Activated T-cell treated with anti-CD3 and anti-CD28 coated beads for 4 hours (primary cell): ENCODE results near the gene OS9.

Source experiments
- DNase-seq: peaks from one replicate; pipeline ENCODE4 v3.0.0-alpha.2; 2020

Gene OS9

DNA sequence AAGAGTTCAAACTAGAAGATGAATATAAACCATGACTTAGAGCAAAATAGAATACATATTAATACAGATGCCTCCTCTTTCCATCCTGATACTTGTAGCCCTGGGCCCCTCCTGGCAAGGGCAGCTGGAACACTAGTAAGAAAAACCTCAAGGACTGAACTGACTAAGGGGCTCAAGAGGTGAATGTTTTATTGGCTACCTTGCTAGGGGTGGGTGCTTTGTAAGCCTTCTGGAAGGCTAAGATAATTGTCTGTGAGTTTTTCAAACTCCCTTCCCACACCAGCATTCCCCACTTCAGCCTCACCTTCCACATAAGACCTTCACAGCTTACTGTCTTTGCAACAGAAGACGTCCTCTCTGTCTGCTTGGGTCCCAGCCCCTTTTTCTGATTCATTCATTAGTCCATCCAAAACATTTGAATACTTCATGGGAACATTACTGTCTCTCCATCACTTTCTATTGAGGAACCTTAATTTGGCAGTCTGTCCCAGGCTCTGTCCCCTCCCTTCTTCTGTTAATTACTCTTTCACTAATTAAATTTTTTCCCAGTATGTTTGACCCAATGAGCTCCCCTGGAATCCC is 59.9 kb downstream of the OS9 start:
- no peak for DNase-seq

DNA sequence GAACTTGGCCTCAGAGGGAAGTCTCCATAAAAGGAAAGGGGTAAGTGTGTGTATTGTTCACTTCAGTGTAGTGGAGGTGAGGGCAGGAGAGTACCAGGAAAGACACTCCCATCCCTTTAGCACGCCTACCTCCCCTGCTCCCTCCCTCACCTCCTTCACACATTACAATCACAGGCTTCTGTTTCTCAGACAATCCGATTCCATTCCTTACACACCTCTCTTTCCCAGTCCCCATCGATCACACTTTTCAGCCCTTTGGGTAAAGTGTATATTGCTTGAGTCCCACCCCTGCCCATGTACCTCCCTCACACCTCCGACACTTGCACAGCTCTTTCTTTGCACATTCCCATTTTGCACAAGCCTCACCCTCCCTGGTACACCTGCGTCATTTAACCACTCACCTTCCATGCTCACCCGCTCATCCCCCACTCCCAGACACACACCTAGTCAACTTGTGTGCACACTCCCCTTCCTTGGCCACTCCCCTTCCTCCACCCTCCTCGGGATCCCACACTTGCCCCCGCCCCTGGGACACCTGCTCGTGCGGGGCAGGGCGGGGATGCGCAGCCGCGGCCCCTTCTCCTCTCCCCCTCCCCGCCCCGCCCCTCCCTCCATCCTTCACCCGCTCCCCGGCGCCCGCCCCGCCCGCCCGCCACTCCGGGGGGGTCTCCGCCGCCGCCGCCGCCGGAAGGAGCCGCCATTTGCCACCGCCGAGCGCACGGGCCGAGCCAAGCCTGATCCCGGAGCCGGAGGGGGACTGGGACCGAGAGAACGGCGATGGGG is 60.7 kb downstream of the OS9 start, which contains the start of gene MARCHF9:
TSS of gene MARCHF9 (plus strand) at position 693 of the 783 bp plus-strand sequence. CDS start 426 bp downstream, outside the sequence.
- DNase-seq: peak; percentile 83

DNA sequence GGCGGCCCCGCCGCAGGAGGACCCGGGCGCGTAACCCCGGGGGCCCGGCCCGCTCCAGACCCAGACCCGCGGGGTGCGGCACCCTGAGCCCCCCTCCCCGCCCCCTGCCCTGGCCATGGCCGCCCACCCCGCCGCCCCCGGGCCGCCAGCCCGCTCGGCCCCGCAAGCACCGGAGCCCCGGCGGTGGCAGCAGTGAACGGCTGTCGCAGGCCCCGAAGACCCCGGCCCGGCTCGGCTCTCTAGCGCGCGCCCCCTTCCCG is 61.2 kb downstream of the OS9 start:
- DNase-seq: no peak

DNA sequence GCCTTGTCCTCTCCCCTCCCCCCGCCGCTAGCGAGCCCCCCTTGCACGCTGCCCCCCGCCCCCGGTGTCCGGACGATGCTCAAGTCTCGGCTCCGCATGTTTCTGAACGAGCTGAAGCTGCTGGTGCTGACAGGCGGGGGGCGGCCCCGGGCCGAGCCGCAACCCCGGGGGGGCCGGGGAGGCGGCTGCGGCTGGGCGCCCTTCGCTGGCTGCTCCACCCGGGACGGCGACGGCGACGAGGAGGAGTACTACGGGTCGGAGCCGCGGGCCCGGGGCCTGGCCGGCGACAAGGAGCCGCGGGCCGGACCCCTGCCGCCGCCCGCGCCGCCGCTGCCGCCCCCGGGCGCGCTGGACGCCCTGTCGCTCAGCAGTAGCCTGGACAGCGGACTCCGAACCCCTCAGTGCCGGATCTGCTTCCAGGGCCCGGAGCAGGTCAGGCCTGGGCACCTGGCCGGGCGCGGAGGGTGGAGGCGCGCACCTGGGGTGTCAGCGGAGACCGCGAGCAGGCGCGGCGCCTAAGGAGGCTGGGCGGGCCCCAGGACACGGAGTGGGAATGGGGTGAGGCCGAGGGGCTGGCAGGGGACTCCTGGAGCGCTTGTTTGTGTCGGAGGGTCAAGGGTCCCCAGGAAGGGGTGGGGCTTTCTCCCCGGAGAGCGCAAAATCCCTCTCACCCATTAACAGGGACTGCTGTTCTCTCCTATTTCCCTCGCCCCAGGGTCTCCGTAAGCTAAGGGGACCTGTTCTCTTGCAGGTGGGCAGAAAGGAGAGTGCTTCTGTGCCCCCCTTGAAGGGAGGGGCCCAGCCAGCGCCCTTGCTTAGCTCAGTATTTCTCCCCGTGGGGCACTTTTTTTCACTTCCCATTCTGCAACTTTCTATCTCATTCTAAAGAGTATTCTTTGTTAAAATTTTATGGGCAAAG is 61.8 kb downstream of the OS9 start:
- no peak for DNase-seq

DNA sequence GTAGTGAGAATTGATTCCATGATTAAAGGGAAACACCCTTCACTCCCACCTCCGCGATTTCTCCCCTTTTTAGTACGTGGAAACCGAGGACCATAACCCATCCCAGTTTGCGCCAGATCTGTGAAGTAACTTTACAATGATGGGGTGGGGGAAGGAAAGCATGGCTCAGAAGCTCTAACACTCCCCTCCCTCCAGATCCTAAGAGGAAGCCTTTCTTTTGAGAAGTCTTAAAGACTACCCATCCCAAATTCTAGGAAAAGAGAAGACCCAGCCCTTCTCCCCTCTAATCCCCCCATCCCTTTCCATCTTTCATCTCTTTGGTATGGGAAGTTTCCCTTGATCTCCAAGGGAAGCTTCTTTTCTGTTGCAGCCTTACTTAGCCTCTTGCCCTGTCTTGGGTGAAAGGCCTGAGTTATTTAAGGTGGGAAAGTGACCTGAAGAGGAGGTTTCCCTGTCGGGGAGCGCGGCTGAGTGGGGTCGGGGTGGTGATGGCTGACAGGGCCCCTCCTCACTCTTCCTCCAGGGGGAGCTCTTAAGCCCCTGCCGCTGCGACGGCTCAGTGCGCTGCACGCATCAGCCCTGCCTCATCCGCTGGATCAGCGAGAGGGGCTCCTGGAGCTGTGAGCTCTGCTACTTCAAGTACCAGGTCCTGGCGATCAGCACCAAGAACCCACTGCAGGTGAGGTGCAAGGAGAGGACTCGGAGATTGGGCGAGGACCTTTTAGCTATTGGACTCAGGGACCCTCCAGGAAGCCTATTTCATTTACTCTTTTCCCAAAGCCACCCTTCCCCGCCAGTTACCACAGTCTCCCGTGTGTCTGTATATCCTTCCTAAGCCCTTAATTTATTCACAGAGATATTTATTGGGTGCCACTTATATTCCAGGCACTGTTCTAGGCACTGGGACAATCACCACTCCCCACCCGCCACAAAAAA is 62.7 kb downstream of the OS9 start:
- DNase-seq: peak; percentile 64

DNA sequence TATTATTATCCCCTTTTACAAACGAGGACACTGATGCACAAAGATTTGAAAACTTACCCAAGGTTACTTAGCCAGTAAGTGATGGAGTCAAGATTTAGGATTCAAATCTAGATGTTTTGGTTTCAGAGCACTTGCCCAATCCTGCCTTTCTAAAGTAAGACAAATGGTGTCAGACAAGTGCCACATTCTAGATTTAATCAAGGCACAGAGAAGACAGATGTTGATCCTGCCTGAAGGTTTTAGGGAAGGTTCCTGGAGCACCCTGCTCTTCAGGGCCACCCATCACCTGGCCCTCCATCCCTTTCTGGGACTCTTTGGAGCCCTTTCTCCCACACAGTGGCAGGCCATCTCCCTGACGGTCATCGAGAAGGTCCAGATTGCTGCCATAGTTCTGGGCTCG is 63.8 kb downstream of the OS9 start:
- DNase-seq: no peak

DNA sequence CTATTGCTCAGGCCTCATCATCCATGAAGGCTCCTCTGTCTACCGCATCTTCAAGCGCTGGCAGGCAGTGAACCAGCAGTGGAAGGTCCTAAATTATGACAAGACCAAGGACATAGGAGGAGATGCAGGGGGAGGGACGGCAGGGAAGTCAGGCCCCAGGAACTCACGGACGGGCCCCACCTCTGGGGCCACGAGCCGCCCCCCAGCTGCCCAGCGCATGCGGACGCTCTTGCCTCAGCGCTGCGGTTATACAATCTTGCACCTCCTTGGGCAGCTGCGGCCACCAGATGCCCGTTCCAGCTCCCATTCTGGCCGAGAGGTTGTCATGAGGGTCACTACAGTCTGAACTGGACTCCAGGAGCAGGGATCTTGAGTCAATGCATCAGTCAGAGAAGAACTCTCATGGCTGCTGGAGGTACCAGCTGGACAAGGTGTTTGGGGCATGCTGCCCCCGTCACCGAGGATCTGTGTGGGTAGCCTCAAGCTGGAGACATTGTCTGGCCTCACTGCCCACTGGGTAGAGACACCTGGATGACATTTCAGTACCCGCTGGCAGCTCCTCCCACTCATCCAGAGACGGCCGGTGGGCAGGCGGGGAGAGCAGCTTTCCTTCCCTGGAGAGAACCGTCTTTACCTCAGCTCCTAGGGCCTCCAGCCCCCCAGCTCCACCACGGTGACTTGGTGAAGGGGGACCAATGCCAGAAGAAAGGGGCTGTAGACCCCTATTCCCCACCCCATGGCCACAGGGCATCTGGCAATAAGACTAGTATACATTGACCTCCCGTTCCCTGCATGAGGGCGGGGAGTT is 64.8 kb downstream of the OS9 start:
- no peak for DNase-seq

DNA sequence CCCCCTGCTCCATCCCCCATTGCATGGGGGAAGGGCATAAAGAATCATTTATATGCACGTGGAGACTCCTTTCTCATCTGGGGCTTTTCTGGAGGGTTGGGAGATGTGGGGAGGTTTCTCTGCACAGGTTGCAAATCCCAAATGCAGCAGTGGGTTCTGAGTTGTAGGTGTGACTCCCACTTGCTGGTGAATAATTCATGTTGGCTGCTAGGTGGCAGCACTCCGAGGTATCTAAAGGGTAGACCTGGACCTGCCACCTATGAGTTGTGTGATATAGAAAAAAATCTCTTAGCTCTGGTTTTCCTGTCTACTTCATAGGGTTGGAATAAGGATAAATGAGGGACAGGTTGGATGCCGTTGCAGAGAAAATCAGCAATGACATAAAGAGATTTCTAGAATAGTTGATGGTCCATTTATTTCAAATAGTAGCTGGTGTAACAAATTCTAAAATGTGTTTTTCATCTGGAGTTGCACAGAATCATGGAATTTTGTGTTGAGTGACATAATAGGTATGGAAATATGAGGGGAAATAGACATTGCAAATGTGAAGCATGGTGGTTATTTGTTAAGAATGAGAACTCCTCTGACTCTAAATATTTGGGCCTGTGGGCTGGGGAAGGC is 65.5 kb downstream of the OS9 start:
- DNase-seq: no peak

DNA sequence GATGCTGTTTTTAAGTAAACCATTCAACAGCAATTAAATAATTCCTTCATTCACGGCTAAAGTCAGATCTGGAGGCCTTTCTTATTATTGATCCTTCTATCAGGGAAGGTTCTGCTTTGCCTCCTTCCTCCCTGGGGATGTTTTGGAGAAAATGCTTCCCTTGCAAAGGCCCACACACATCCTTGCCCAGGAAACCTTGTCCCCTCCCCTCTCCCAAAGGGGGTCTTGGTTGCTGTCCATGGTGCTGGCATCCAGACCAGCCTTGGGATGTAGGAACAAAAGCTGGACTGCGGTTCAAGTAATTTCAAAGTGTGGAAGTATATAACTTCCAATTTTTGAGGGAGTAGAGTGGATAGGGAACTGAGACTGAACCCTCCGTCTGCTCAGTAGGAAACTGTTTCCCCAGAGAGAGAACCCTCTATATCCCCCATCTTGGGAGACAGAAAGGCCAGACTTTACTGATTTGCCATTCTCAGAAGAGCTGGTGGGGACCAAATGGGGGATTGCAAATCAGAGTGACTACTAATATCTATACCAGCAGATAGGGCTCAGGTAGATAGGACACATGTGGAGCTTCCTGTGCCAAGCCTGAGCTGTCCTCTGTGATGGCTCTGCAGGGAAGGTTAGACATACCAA is 66.5 kb downstream of the OS9 start:
- no peak for DNase-seq

DNA sequence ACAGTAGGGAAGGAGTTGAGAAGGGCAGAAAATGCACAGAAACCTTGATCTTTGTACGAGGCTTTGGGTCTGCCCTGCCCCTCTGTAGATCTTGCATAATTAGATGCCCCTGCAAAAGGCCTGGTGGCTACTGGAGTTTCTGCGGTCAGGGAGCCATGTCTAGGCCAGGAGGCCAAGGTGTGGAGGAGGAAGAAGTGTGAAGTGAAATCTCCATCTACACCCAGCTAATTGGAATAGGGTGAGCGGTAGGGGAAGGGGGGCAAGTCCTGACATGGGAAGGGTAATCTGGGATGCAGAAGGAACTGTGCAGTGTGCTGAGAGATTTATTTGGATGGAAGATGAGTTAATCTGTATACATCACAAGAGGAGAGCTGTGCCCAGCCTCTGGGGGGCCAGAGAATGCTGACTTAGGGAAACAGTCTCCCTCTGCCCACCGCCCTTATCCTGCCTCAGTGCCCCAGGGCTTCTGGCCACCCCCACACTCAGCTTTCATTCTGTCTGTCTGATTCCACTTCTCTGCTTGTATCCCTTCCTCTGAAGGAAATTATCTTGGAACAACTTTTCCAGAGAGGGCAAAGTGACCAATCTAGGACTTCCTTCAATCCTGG is 67.6 kb downstream of the OS9 start:
- no peak for DNase-seq

DNA sequence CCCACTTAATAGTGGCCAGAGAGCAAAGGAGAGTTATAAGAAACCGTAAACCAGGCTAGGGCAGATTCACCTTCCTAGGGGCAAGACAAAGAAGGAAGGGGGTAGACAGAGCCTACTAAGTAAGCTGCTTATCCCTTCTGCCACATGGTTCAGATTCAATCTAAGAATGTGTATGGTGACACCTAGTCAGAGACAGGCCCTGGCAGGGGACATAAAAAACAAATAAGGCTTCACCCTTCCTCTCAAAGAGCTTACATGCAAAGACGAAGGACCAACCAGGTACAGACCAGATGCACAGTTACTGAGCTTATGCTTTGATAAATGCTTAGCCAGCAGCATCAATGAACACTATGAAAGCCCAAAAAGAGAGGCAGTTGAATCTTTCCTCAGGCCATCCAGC is 68.5 kb downstream of the OS9 start:
- DNase-seq: no peak

DNA sequence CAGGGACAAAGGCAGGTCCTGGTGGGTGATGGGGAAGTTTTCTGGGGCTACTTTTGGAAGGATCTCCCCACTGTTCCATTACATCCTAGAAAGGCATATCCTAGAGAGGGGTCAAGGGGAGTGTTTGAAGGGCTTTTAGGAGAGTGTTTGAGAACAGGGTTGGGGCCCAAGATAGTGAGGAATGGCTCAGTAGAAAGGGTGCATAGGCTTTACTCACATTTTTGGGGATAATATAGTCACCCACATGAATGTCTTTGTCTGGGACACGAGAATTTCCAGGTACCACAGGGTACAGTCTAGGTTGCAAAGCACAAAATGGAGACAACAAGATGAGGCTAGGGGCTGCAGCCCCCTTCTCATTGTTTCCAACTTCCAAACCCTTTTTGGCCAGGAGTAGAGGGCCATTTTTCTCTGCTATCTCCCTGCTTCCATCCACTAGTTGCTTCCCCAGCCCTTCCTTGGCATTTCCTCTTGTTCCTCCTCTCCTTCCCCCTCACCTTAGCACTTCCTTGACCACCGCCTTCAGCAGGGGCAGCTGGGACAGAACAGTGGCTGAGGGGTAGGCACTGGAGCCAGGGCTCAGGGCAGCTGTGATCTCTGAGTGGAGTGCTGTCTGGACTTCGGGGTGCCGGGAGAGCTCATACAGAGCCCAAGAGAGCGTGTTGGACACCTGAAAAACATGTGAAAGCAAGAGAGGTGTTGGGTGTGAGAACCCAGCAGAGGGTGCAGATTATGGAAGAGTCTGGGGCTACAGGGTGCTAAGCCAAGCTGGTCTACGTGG is 70.1 kb downstream of the OS9 start:
- no peak for DNase-seq

DNA sequence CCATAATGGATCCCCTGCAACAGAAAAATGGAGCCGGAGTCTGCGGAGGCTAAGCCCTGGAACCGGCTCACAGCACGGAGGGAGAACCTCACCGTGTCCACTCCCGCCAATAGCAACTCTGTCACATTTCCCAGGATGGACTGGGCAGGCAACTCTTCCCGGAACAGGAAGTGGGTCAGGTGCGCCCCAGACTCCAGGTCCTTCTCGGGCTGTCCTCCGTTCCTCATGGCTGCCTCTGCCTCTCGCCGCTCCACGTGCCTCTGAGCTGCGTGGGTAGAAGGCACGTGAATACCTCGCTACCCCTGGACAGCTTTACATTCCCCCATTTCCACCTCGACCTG is 70.7 kb downstream of the OS9 start:
- no peak for DNase-seq

DNA sequence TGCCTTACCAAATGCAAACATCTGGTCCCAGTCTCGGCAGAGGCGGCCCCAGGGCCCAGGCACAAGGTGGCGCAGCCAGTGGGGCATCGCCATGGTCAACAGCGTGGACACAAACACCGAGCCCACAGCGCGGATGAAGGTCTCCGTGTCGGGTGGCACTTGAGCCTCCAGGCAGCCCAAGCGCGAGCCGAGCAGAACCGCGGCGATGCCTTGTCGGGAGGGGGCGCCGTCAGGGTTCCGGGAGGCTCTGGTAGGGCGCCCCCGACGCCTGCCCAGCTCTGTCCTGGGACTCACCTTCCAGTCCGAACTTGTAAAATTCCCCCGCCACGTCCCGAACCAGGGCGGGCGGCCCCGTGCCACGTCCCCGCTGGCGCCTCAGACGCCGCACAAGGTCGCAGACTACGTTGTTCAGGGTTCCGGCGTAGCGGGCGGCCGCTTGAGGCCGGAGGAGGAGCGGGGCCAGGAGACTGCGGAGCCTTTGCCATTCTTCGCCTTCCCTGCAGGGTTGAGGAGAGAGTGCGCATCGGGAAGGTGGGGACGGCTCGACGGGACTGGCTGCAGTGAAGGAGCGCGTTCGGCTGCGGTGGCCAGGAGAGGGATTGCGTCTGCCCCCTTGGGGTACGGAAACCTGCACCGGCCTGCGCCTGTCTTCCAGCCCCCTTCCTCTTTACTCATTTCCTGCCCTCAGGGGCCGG is 71.2 kb downstream of the OS9 start:
- no peak for DNase-seq

DNA sequence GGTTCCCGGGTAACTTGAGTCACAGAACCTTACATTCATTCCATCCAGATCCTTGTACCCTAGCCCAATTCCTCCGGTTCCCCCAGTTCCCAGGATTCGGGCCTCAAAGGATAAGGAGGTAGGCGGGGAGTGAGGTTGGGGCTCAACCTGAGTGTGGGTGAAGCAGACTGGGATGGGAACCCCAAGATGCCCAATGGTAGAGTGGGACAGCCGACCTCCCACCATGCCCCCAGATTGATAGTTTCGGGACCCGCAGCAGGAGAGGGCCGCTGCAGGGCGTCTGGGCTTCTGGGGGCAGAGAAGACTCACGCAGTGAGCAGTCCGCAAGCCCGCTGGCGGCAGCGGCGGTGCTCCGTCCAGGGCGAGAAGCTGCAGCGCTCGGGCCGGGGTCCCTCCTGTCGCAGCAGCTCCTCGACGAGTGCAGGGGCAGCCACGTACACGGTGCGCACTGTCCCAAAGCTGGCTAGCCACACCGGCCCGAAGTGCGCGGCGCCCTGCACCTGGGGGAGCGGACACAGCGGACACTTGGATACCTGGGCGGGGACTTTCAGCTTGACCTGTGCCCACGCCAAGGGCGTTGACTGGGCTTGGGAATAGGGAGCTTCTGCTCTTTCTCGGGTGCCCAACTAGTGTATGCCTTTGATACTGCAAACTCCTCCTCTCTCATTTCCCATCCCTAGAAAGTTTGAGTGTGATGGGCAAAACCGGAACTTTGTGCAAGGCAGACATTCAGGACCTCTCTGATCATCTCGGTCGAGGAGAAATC is 71.9 kb downstream of the OS9 start:
- no peak for DNase-seq

DNA sequence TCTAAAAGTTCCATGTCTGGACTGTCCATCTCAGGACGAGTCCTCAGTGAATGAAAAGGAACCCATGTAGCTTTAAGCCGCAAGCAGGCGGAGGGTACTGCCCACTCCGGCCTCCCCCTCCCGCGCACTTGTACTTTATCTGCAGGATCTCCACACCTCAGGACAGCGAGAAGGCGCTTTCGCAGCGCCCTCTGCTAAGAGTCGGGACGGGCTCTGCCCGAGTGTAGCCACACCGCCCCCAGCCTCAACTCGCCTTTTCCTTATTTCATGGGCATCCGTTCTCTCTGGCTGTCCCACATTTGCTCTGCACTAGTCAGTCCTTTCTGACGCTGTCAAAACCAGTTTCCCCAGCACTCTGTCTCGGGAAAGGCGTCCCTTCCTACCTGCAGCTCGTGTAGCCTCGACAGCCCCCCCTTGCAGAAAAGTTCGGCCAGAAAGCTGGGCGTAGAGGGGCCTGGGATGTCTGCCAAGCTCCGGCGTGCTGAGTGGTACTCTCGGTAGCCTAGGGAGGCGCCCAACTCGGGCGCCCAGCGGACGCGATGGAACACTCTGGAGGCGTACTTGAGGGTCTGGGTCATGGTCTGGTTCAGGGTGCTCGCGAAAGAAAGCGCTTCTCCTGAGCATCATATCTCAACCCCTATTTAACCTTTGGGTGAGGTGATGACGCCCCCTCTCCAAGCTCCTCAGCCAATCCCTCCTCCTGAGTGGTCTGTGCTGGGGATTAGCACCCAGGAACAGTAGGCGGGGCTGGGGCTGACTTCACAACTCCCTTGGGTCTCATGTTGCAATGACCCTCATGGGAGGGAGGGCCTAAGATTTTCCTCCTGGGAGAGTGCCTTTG is 72.8 kb downstream of the OS9 start, which contains the start of gene CYP27B1:
TSS of gene CYP27B1 (minus strand) at position 615 of the 841 bp plus-strand sequence. CDS start at position 578, 37 bp downstream.
- DNase-seq: no peak

DNA sequence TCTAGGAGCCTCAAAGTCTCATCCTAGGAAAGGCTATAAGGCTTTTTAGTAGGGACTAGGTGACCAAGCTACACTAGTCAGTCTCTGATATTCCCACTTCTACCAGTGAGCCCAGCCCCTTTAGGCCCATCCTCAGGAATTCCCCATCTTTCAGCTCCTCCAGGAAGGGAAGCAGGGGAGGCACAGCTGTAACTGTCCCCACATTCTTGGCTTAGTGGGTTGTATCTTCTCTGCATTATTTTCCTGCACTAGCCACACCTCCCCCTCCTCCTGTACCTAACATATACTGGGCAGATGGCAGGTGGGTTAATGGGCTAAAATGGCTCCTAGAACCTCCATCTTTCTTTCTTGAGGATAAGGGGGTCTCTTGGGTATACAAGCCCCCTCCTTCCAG is 73.4 kb downstream of the OS9 start:
- DNase-seq: no peak
